Measurements from ENCODE around the gene STYX. TPM values are rescaled to one million over a fixed set of nuclear protein-coding genes. Genes with fewer than 3 reads are reported as not detected.

Gene STYX, protein sequence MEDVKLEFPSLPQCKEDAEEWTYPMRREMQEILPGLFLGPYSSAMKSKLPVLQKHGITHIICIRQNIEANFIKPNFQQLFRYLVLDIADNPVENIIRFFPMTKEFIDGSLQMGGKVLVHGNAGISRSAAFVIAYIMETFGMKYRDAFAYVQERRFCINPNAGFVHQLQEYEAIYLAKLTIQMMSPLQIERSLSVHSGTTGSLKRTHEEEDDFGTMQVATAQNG
- 10 to 100 TPM; 12.8 to 16.6 TPM for total RNA-seq

DNA sequence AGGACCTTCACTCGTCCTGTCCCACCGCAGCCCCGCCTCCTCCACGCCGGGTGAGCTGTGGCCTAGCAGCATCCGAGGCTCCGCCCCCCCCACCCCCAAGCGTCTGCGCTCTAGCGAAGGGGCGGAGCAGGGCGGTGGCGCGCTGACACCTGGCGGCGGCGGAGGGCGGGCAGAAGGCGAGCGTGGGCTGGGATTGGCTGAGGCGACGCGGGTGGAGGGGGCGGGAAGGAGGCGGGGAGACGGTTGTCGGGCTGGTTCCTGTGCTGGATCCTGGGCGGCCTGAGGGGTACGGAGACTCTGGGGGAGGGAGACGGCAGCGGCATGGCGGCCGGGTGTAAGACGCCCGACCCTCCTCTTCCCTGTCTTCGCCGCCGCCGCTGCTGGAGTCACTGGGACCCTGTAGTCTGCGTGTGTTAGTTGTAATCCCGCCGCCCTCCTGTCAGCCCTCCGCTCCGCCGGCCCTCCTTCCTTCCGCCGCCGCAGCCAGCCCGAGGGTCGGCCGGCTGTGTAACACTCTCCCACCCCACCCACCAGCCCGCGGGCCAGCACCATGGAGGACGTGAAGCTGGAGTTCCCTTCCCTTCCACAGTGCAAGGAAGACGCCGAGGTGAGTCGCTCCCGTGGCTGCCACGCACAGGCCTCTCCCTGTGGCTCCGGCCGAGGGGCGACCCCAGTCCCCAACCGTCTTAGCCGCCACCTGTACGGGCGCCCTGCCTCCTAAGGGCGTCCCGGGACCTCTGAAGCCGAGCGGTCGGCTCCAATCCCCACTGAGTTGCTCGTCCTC is at the start of gene STYX:
Gene STYX, plus strand, starts transcription at position 242 of the 784 bp plus-strand sequence. Its CDS starts 309 bp downstream, at position 551.
- TF ChIP-seq, protein P1, sequence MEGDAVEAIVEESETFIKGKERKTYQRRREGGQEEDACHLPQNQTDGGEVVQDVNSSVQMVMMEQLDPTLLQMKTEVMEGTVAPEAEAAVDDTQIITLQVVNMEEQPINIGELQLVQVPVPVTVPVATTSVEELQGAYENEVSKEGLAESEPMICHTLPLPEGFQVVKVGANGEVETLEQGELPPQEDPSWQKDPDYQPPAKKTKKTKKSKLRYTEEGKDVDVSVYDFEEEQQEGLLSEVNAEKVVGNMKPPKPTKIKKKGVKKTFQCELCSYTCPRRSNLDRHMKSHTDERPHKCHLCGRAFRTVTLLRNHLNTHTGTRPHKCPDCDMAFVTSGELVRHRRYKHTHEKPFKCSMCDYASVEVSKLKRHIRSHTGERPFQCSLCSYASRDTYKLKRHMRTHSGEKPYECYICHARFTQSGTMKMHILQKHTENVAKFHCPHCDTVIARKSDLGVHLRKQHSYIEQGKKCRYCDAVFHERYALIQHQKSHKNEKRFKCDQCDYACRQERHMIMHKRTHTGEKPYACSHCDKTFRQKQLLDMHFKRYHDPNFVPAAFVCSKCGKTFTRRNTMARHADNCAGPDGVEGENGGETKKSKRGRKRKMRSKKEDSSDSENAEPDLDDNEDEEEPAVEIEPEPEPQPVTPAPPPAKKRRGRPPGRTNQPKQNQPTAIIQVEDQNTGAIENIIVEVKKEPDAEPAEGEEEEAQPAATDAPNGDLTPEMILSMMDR (IDR thresholded peaks at IDR 0.05), result peak; percentile 15 to 67 (median 42)
- peak; percentile 96 for TF ChIP-seq POLR2A (IDR thresholded peaks at IDR 0.05)
- TF ChIP-seq POLR2AphosphoS5 (IDR thresholded peaks at IDR 0.05), result peak; percentile 94
- Histone ChIP-seq H3K27me3 (replicated peaks; ENCODE audit: insufficient read depth) (no peaks in the 10 kb centered on the region), H3K4me3 (peak within 1 kb of the TSS; percentile 47 to 87), H3K4me1 (replicated peaks) (no peaks in the 10 kb centered on the region), H3K9me3 (no peaks in the 10 kb centered on the region), H3K36me3 (no peaks in the 10 kb centered on the region), H3K27ac (peak within 1 kb of the TSS; percentile 83 to 84)
- DNase-seq (ENCODE audit: low spot score), result peak; percentile 99
- intact Hi-C loops (cut with DNase I), result no loop called here
- WGBS, result under 1% methylated on average over 70 of the region's 72 CpGs

DNA sequence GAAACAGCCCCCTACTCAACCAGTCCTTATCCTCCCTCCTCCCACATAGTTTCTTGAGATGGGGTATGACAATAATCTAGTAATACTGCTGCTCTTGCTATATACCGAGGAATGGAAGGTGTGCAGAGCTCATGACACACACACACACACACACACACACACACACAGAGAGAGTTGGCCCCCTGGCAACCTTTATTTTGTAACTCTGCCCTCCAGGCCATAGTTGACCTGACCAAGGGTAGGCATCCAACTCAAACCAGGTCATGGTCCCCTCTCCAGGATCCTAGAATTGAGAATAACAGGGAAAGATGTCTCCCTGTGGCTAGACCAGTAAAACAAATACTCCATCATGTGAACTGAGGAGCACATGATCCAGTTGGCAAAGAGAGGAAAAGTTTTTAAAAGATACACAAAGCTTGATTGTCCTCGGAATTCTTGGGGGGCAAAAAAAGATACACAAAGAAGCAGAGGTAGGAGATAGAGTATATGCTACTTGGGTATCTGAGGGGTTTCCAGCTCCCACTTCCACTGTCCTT is 45.9 kb upstream of the STYX start:
- TF ChIP-seq, protein P1 (IDR thresholded peaks at IDR 0.05), result no peak
- TF ChIP-seq POLR2AphosphoS5 (IDR thresholded peaks at IDR 0.05) (no peak), POLR2A (IDR thresholded peaks at IDR 0.05) (no peak)
- DNase-seq (ENCODE audit: low spot score), result no peak
- WGBS, result 82% methylated on average over 2 of the region's 2 CpGs
- H3K27ac ChIP-seq, result no peak overlapping the region
- no peaks in the 10 kb centered on the region for H3K36me3 ChIP-seq
- H3K9me3 ChIP-seq, result no peaks in the 10 kb centered on the region
- no peaks in the 10 kb centered on the region for H3K27me3 ChIP-seq (replicated peaks; ENCODE audit: insufficient read depth)
- H3K4me3 ChIP-seq, result no peak overlapping the region
- H3K4me1 ChIP-seq (replicated peaks), result no peaks in the 10 kb centered on the region
- intact Hi-C loops (cut with DNase I), result no loop called here

DNA sequence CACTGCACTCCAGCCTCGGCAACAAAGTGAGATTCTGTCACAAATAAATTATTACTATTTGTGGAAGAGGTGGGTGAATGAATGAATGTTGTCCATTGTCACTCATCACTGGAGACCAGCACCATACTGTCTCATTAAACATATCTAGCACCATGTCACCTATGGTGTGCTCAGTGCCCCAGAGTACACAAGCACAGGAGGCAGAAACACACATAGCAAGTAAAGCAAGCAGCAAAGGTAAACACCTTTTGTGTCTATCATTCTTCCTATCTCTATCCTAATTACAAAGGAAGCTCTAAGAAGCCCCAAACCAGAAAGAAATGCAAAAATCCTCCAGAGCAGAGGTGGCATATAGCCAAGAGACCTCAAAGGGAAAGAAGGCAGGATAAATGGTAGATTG is 43.8 kb upstream of the STYX start:
- intact Hi-C loops (cut with DNase I), result no loop called here

DNA sequence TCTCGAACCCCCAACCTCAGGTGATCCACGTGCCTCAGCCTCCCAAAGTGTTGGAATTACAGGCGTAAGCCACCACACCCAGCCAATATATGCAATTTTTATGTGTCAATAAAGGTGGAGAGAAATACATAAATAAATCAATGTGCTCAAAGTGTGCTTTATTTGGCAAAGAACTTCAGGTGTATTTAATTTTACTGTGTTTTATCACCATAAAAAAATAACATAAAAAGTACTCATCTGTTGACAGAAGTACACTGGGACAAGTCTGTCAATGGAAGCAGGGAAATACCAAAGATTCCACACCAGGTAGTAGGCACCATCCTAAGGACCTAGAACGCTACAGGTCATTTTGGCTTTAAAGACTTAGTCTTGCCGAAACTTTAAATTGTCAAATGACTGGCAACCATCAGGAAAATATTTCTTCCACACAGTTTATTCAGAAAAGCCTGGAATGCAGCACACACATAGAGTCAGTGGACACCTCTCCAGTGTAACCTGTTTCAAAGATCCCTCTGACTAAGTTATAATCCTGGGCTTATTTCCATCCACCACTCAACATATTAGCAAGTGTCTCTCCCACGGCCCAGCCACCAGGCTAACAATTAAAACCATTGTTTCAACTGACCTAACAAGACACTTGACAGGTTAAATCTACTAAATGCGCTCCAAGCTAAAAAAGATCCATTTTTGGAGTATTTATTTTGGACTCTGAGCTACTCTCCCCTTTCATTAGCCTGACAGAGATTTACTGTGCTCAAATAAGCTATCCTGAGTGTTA is 38.8 kb upstream of the STYX start:
- Histone ChIP-seq H3K4me1 (replicated peaks) (peaks cover 4% of the 10 kb centered on the region), H3K27me3 (replicated peaks; ENCODE audit: insufficient read depth) (no peaks in the 10 kb centered on the region), H3K4me3 (no peak overlapping the region), H3K36me3 (no peaks in the 10 kb centered on the region), H3K27ac (no peak overlapping the region), H3K9me3 (no peaks in the 10 kb centered on the region)
- TF ChIP-seq, protein P1 (IDR thresholded peaks at IDR 0.05), result no peak
- TF ChIP-seq POLR2AphosphoS5 (IDR thresholded peaks at IDR 0.05), result peak; percentile 71
- intact Hi-C loops (cut with DNase I), result loop anchor here (10.0 kb wide), 2 partner anchors 136 to 386 kb away; partner anchors contain the start of genes GPR137C and TXNDC16
- 64% methylated on average over 7 of the region's 7 CpGs for WGBS
- DNase-seq (ENCODE audit: low spot score), result no peak

More for the DNA sequence above, 43.8 kb upstream of the STYX start:
- TF ChIP-seq POLR2A (IDR thresholded peaks at IDR 0.05) (no peak), POLR2AphosphoS5 (IDR thresholded peaks at IDR 0.05) (no peak)
- TF ChIP-seq, protein P1 (IDR thresholded peaks at IDR 0.05), result no peak
- Histone ChIP-seq H3K27me3 (replicated peaks; ENCODE audit: insufficient read depth) (no peaks in the 10 kb centered on the region), H3K27ac (no peak overlapping the region), H3K4me1 (replicated peaks) (peaks cover under 1% of the 10 kb centered on the region), H3K36me3 (no peaks in the 10 kb centered on the region), H3K9me3 (no peaks in the 10 kb centered on the region), H3K4me3 (no peak overlapping the region)
- 94% methylated on average over 1 of the region's 1 CpG for WGBS
- no peak for DNase-seq (ENCODE audit: low spot score)
